ENCODE results near the gene TOR1AIP2.

GRCh38 chr1:179825206-179825605 lies 52.4 kb downstream of the TOR1AIP2 start:
- TF ChIP-seq CTCF (conservative IDR thresholded peaks at IDR 0.05 in 1 of 2, IDR thresholded peaks at IDR 0.05 in 1 of 2; ENCODE audit: extremely low read depth in 1 of 2, insufficient read depth in 1 of 2, low read depth in 1 of 2, low read length in 2 of 2) (no peak), EZH2 (IDR thresholded peaks at IDR 0.05; ENCODE audit: borderline replicate concordance, low read length) (no peak)

Data from mammary epithelial cell (primary cell).